GM12801 (cell line): ENCODE data around the gene RPS6KA6.

ENCODE experiments used
- TF ChIP-seq, protein P1 (sequence below): IDR thresholded peaks from one replicate; pipeline ENCODE4 v1.5.1; 2011; ENCODE audit warnings: control low read depth; ENCODE audit not compliant: insufficient read length; ENCODE audit errors: extremely low read depth

The RPS6KA6 gene

DNA sequence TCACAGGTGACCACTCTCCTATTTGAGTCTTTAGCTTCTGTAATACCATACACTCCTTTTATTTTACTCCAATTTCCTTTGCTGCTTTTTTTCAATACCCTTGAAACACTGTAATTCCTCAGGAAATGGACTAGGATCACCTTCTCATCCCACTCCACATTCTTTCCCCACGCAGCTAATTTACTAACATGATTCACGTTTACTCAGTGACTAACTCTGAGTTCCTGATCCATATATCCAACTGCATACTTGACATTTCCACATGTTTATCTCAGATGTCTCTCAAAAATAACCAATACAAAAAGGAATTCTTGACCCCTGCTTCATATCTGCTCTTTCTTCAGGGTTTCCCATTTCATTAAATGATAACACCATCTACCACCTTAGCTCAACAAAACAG lies 19.9 kb downstream of the RPS6KA6 start:
- TF ChIP-seq, protein P1, sequence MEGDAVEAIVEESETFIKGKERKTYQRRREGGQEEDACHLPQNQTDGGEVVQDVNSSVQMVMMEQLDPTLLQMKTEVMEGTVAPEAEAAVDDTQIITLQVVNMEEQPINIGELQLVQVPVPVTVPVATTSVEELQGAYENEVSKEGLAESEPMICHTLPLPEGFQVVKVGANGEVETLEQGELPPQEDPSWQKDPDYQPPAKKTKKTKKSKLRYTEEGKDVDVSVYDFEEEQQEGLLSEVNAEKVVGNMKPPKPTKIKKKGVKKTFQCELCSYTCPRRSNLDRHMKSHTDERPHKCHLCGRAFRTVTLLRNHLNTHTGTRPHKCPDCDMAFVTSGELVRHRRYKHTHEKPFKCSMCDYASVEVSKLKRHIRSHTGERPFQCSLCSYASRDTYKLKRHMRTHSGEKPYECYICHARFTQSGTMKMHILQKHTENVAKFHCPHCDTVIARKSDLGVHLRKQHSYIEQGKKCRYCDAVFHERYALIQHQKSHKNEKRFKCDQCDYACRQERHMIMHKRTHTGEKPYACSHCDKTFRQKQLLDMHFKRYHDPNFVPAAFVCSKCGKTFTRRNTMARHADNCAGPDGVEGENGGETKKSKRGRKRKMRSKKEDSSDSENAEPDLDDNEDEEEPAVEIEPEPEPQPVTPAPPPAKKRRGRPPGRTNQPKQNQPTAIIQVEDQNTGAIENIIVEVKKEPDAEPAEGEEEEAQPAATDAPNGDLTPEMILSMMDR = no peak

GRCh38 chrX:84165711-84166110 lies 22.3 kb downstream of the RPS6KA6 start:
- TF ChIP-seq, protein P1 = no peak

DNA sequence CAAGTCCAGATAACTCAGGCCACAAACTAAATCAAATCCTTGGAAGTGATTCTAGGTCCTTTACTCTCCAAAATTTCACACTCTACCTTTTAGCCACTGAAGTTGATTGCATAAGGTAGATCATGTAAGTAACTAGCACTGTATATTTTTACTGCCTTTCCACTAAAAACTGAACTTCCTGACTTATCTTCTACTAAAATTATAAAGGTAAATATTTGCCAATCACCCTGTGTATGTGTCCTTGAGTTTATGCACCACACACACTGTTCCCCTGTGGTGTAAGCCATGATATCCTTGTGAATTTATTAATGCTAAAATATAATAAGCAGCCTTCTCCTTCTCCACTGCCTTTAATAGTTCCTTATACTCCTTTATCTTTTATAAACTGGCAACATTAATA lies 25.6 kb downstream of the RPS6KA6 start:
- TF ChIP-seq, protein P1 = no peak

DNA sequence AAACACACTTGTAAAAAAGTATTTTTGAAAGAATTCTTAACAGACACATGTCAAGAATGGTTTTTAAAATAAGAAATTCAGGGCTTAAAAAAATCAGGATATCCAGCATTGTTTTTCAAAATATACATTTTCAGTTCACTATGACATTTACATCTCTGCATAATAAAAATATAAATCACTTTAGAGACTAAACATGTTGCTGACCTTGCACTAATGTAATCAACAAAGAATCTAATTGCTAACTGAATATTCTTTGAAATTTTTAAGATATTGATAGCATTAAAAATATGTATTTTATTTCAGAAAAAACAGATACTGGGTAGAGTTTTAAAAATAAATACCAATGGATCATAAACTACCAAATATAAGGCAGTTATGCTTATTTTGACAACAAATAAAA lies 26.4 kb downstream of the RPS6KA6 start:
- TF ChIP-seq, protein P1 = no peak

DNA sequence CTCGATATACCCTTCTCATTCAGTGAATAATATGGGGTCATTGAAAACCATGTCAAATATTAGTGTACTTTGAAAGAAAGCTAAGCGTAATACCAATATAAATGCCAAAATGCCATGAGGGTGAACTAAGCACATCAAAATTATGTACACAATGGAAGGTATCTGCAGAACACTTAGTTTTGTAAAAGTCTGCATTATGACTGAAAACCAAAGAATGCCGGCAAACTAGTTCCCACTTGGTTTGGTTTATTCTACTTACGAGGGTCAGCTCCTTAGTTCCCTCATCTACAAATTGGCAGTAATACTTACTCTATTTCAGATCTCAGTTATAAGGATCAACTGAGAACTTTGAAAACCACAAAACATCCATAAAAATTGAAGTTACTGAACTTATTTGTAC lies 27.3 kb downstream of the RPS6KA6 start:
- TF ChIP-seq, protein P1 = no peak

DNA sequence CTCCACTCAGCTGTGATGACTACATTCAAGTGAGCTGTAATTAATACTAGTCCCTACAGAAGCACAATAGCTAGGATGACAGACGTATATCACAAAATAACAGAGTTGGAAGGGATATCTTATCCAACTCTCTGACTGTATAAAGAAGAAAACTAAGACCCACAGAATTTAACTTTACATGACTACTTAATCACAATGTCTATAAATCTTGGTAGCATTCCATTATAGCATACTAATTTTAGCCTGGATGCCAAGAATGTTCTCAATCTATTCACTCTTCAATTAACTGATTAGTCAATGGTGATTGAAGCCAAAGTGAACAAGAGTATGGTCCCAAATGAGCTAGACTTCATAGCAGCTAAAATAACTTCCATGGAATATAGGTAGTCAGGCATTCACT lies 31.2 kb downstream of the RPS6KA6 start:
- TF ChIP-seq, protein P1 = no peak

DNA sequence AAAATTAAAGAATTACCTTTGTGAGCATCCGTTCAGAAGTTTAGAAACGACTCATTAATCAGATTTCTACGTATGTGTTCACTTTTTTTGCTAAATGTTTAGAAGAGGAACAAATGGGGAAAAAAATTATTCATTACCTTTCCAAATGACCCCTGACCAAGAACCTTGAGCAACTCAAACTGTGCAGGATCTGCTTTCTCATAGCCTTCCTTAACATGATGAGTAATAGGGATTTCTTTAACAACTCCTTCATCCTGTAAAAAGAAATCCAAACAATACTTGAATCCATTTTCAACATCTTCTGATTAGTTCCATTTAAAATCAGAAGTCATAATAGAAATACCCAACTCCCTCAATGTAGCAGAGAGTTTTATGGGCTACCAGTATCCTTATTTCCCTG lies 32.1 kb downstream of the RPS6KA6 start:
- TF ChIP-seq, protein P1 = no peak

- TF ChIP-seq, protein P1 = no peak
Measured at GRCh38 chrX:84153538-84153937, 34.5 kb downstream of the RPS6KA6 start.
